HG03095 (cell line): ENCODE results near the gene CPSF4.

ENCODE experiments used
- ATAC-seq: cut with Tn5 transposase; IDR thresholded peaks from one replicate; pipeline ENCODE4 v1.9.1; 2021; ENCODE audit warnings: moderate library complexity; ENCODE audit not compliant: unreplicated experiment

The CPSF4 gene

GRCh38 chr7:99446096-99446495, 7.4 kb downstream of the CPSF4 start:
- ATAC-seq, result no peak

- ATAC-seq, result no peak
Observed at GRCh38 chr7:99447943-99448342, 9.2 kb downstream of the CPSF4 start.

GRCh38 chr7:99448855-99449254, 10.1 kb downstream of the CPSF4 start:
- no peak for ATAC-seq

- no peak for ATAC-seq
Observed at GRCh38 chr7:99449326-99449725, 10.6 kb downstream of the CPSF4 start.

GRCh38 chr7:99451936-99452335, 13.2 kb downstream of the CPSF4 start:
- no peak for ATAC-seq

- ATAC-seq, result no peak
Observed at GRCh38 chr7:99452541-99452940, 13.8 kb downstream of the CPSF4 start.

GRCh38 chr7:99453105-99453504, 14.4 kb downstream of the CPSF4 start:
- no peak for ATAC-seq

- no peak for ATAC-seq
Observed at GRCh38 chr7:99455874-99456273, 17.1 kb downstream of the CPSF4 start.

DNA sequence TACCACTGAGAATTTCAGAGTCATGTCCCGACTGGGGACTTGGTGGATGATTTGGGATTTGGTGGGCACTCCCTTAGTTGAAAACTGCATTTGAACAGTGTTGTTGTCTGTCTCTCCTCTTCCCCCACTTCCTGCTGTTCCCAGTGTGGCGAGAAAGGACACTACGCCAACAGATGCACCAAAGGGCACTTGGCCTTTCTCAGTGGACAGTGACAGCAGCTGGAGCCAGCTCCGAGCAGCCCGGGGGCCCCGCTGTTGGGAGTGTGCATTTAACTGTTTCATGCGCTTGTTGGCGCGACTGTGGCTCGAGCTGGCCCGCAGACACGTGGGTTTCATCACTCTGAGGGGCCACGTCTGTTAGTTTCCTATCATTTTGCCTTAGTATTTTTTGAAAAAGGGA, 17.5 kb downstream of the CPSF4 start:
- ATAC-seq, result no peak

GRCh38 chr7:99457050-99457649, 18.4 kb downstream of the CPSF4 start:
- no peak for ATAC-seq

DNA sequence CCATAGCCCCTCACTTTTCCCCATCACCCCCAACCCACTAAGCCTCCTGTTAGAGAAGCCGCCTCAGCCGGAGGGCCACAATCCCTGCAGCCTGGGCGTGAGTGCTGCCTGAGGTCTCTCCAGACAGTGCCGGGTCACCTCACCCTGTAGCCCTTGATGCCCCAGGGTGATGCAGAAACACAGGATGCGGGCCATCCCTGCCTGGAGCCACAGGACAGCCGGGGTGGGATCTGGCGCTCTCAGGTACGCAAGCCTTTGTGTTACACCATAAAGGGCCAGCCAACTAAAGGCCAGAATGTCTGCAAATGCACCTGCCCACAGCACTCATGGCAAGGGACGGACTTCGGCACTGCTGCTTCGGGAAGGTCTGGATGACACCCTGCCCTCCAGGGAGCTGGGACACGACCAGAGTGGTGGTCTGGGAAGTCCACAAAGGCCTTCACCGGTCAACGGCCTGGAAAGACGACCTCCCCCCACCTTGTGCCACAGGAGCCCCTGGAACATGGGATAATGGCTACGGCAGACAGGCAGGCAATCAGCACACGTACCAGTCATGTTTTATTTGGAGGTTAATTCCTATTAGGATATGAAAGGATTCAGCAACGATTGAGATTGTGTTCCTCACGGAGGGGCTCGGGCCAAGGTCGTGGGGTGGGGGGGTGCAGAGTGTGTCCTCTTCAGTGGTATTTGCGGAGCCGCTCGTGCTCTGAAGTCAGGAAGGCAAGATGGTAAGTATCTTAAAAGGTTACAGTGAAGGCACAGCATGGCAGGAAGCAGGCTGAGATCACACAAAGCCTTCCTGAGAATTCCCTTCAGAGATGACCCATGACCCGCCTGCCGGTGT, 19.1 kb downstream of the CPSF4 start:
- no peak for ATAC-seq

GRCh38 chr7:99459087-99459486, 20.3 kb downstream of the CPSF4 start:
- ATAC-seq, result no peak

DNA sequence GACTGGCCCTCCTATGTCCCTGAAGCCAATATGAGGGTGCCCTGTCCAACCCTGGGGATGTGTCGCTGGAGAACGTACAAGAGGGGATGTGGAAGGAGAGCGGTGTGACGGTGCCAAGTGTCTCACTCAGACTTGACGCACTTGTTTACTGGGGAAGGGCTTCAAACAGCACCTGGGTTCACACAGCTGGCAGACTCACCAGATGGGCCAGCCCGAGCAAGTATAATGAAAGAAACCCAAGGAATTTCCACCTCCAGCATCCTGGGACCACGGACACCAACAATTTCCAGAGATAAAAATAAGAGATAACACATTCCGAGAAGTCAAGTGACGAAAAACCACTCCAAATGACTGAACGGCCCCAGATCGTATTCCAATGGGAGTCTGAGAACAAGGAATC, 21.9 kb downstream of the CPSF4 start:
- ATAC-seq, result no peak

- no peak for ATAC-seq
Observed at GRCh38 chr7:99461221-99461620, 22.5 kb downstream of the CPSF4 start.

DNA sequence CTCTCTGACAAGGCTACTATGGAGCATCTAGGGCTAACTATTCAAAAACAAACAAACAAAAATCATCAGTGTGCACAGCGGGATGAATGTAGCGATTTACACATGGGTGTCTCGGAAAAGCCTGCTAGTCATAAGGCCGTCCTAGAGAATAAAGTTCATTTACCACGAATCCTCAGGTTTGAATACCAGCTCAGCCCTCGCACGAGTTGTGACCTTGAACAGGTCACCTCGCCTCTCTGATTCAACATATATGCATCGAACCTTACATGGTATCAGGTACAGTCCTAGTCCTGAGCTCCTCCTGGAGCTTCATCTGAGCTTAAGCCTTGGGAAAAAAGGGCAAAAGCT, 26.7 kb downstream of the CPSF4 start:
- ATAC-seq, result no peak

GRCh38 chr7:99468336-99468918, 29.7 kb downstream of the CPSF4 start:
- no peak for ATAC-seq

DNA sequence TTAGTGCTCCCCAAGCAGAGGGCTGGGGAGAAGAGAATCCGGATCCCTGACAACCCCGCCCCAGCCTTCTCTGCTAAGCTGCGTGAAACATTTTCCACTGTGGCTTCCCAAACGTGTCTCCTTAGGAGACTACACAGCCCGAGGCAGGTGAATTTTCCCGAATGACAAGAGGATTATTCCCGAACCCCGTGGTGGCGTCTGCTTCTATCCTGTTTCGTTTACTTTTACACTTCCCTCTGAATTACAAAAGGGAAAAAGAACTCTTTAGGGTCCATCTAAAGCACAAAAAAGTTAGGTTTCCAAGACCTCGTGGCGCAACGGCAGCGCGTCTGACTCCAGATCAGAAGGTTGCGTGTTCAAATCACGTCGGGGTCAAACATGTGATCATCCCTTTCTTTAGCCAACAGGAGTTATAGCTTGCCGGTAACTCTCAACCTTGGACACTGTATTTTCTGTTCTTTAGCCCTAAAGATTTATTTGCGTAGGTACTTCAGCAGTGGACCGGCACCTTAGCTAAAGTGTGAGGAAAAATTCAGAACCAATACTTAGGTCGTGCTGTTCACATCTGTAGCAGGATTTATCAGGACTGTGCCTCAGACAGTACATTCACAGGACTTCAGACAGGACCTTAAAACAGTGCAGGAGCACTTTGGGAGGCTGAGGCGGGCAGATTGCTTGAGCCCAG, 30.8 kb downstream of the CPSF4 start:
- no peak for ATAC-seq

DNA sequence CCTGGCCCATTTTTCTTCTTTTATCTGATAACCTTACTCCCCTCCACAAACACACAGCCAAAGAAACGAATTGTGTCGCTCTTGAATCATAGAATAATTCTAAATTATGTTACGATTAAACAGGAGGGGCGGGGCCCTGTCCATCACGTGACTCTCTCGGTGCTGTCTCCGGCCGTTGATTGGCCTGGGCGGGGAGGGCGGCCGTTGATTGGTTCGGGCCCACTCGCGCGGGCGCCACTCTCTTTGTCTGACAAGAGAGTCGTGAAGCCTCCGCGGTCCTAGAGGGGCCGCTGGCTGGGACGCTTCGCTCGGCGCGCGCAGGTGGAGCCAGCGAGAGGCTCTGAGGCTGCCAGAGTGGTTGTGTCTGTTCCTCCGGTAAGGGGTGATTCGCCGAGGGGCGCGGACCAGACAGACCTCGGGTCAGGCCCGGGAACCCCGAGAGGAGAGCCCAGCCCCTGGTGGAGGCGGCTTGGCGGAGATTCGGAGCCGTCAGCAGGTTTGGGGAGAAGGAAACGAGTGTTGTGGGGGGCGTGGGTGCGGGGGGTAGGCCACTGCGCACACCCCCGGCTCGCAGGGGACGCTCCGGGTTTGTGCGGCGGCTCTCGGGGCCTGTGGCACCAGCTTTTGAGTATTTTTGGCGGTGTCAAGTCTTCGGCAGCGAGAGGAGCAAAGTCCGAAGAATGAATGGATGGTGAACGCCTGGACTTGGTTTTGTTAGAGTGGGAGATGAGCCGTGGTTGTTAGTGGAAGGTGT, 34.0 kb downstream of the CPSF4 start, which contains the start of gene ZNF789:
Gene ZNF789 (plus strand): TSS at position 330 of the 754 bp plus-strand sequence. CDS start 3,567 bp downstream, outside the sequence.
- ATAC-seq, result peak; percentile 93

DNA sequence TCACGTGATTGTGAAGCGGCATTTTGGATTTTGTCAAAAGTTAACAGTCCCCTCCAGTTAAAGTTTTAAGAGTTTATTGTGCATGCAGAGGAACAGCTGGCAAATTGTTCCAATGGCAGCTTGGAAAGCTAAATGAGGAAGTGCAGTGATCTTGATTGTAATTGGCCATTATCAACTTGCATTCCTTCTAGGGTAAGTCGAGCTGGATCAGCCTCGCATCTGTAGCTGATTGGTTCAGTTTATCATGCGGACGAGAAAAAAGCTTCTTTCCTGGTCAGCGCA, 34.5 kb downstream of the CPSF4 start:
- no peak for ATAC-seq

- no peak for ATAC-seq
Observed at GRCh38 chr7:99476107-99476506, 37.4 kb downstream of the CPSF4 start.
